ENCODE data around the gene RNF149. TPM values are rescaled to one million over a fixed set of nuclear protein-coding genes. Genes with fewer than 3 reads are reported as not detected.

Gene RNF149
- polyA plus RNA-seq, 2 of the 4 experiments (the other 2 are of a cell fraction), result 28.8 to 34.8 TPM

- Histone ChIP-seq H3K27ac (no peak overlapping the region), H3K9me3 (no peaks in the 10 kb centered on the region), H3K4me3 (no peak overlapping the region), H3K4me1 (no peaks in the 10 kb centered on the region), H3K4me2 (no peak overlapping the region)
- no peak for ATAC-seq
- WGBS (ENCODE audit: missing lambda C conversion rate), result 93% methylated on average over 2 of the region's 2 CpGs
- no peak for TF ChIP-seq EHF (CRISPR knock-in tag; IDR thresholded peaks at IDR 0.05)
- TF ChIP-seq FOSL2 (IDR thresholded peaks at IDR 0.05), result no peak
- no peak for TF ChIP-seq FOSL2 (CRISPR knock-in tag; IDR thresholded peaks at IDR 0.05)
- TF ChIP-seq ATOH8 (CRISPR knock-in tag; IDR thresholded peaks at IDR 0.05; ENCODE audit: low read depth), result no peak
- no peak for TF ChIP-seq MAZ (IDR thresholded peaks at IDR 0.05; ENCODE audit: borderline replicate concordance, low read depth, low read length)
- no peak for TF ChIP-seq REST (IDR thresholded peaks at IDR 0.05)
- TF ChIP-seq ZFP36 (IDR thresholded peaks at IDR 0.05; ENCODE audit: borderline replicate concordance, partially characterized antibody), result no peak
- no peak for TF ChIP-seq HOXB5 (CRISPR knock-in tag; IDR thresholded peaks at IDR 0.05)
- ChIA-PET CTCF (interaction anchor here (0.6 kb wide), 1 partner anchor 1070 kb away, joined by 5 read pairs; no protein-coding TSS in a partner anchor), POLR2A (no interaction called here)
- no peak for DNase-seq (ENCODE audit: low read depth in 1 of 2, low spot score in 1 of 2)
- no peak for FAIRE-seq
Observed at GRCh38 chr2:101287303-101287702, 21.2 kb downstream of the RNF149 start.

- Histone ChIP-seq H3K4me3 (no peak overlapping the region), H3K9me3 (no peaks in the 10 kb centered on the region), H3K4me2 (no peak overlapping the region), H3K27ac (no peak overlapping the region), H3K4me1 (no peaks in the 10 kb centered on the region)
- DNase-seq (ENCODE audit: low read depth in 1 of 2, low spot score in 1 of 2) (no peak), FAIRE-seq (no peak), ATAC-seq (no peak)
- ChIA-PET CTCF (no interaction called here), POLR2A (no interaction called here)
- TF ChIP-seq JUNB (IDR thresholded peaks at IDR 0.05) (no peak), POLR2A (IDR thresholded peaks at IDR 0.05; ENCODE audit: low read length) (no peak), FOXS1 (CRISPR knock-in tag; IDR thresholded peaks at IDR 0.05) (no peak), GATA3 (IDR thresholded peaks at IDR 0.05; ENCODE audit: borderline replicate concordance) (no peak), CHD2 (IDR thresholded peaks at IDR 0.05; ENCODE audit: low read length, partially characterized antibody) (no peak), RAD21 (conservative IDR thresholded peaks at IDR 0.05 in 1 of 2, IDR thresholded peaks at IDR 0.05 in 1 of 2) (no peak), RARB (CRISPR knock-in tag; IDR thresholded peaks at IDR 0.05) (no peak), CEBPB (IDR thresholded peaks at IDR 0.05) (no peak), HOXB5 (CRISPR knock-in tag; IDR thresholded peaks at IDR 0.05) (no peak), CBX8 (IDR thresholded peaks at IDR 0.05) (no peak), CBX2 (IDR thresholded peaks at IDR 0.05; ENCODE audit: borderline replicate concordance, low read depth) (no peak), RCOR1 (IDR thresholded peaks at IDR 0.05; ENCODE audit: low read depth, low read length) (no peak), MAX (IDR thresholded peaks at IDR 0.05) (no peak)
- WGBS (ENCODE audit: missing lambda C conversion rate), result 96% methylated on average over 6 of the region's 6 CpGs
Observed at GRCh38 chr2:101286684-101287083, 21.8 kb downstream of the RNF149 start.

- no peak overlapping the region for H3K4me3 ChIP-seq
- WGBS (ENCODE audit: missing lambda C conversion rate), result 94% methylated on average over 3 of the region's 3 CpGs
- FAIRE-seq (no peak), ATAC-seq (no peak), DNase-seq (ENCODE audit: low read depth in 1 of 2, low spot score in 1 of 2) (no peak)
- CTCF ChIA-PET, result no interaction called here
- H3K4me2 ChIP-seq, result no peak overlapping the region
- no peak overlapping the region for H3K27ac ChIP-seq
- POLR2A ChIA-PET, result no interaction called here
- no peaks in the 10 kb centered on the region for H3K4me1 ChIP-seq
- H3K9me3 ChIP-seq, result no peaks in the 10 kb centered on the region
- no peak for TF ChIP-seq USF2 (IDR thresholded peaks at IDR 0.05)
- TF ChIP-seq ELK1 (IDR thresholded peaks at IDR 0.05; ENCODE audit: low read depth, low read length), result no peak
- TF ChIP-seq CHD4 (IDR thresholded peaks at IDR 0.05; ENCODE audit: borderline replicate concordance), result no peak
- TF ChIP-seq TP53 (CRISPR knock-in tag; IDR thresholded peaks at IDR 0.05), result no peak
- TF ChIP-seq MAX (IDR thresholded peaks at IDR 0.05), result no peak
- no peak for TF ChIP-seq POLR2A (IDR thresholded peaks at IDR 0.05; ENCODE audit: low read length)
- TF ChIP-seq FOSL2 (IDR thresholded peaks at IDR 0.05), result no peak
- no peak for TF ChIP-seq FOSL2 (CRISPR knock-in tag; IDR thresholded peaks at IDR 0.05)
- TF ChIP-seq HOXA7 (CRISPR knock-in tag; IDR thresholded peaks at IDR 0.05), result no peak
- no peak for TF ChIP-seq JUN (IDR thresholded peaks at IDR 0.05)
- no peak for TF ChIP-seq HEYL (CRISPR knock-in tag; IDR thresholded peaks at IDR 0.05)
- no peak for TF ChIP-seq RFX5 (IDR thresholded peaks at IDR 0.05)
- no peak for TF ChIP-seq PBX3 (IDR thresholded peaks at IDR 0.05)
- no peak for TF ChIP-seq HOXB5 (CRISPR knock-in tag; IDR thresholded peaks at IDR 0.05)
Observed at GRCh38 chr2:101282980-101283379, 25.5 kb downstream of the RNF149 start.
